Ishikawa (cell line): ENCODE results near the gene TERT.

Experiments used
- CEBPB ChIP-seq: IDR thresholded peaks from 2 replicates; pipeline ENCODE4 v1.6.1; 2012
- CREB1 ChIP-seq: IDR thresholded peaks from 2 replicates; pipeline ENCODE4 v1.6.1; 2012; ENCODE audit warnings: low read depth
- EGR1 ChIP-seq: IDR thresholded peaks from 2 replicates; pipeline ENCODE4 v1.6.1; 2012
- EP300 ChIP-seq: IDR thresholded peaks from 2 replicates; pipeline ENCODE4 v1.6.1; 2012; ENCODE audit warnings: borderline replicate concordance
- FOXM1 ChIP-seq: IDR thresholded peaks from 2 replicates; pipeline ENCODE4 v1.6.1; 2012; ENCODE audit warnings: low read depth, borderline replicate concordance
- MAX ChIP-seq: IDR thresholded peaks from 2 replicates; pipeline ENCODE4 v1.6.1; 2012
- NFIC ChIP-seq: IDR thresholded peaks from 2 replicates; pipeline ENCODE4 v1.6.1; 2012
- RAD21 ChIP-seq: IDR thresholded peaks from 2 replicates; pipeline ENCODE4 v1.6.1; 2012; ENCODE audit warnings: low read depth
- REST ChIP-seq: IDR thresholded peaks from 2 replicates; pipeline ENCODE4 v1.6.1; 2012; ENCODE audit warnings: low read depth, mild to moderate bottlenecking
- TAF1 ChIP-seq: IDR thresholded peaks from 2 replicates; pipeline ENCODE4 v1.6.1; 2012; ENCODE audit warnings: low read depth, mild to moderate bottlenecking
- TCF12 ChIP-seq: IDR thresholded peaks from 2 replicates; pipeline ENCODE4 v1.6.1; 2012; ENCODE audit warnings: low read depth
- TEAD4 ChIP-seq: IDR thresholded peaks from 2 replicates; pipeline ENCODE4 v1.6.1; 2012
- YY1 ChIP-seq: IDR thresholded peaks from 2 replicates; pipeline ENCODE4 v1.6.1; 2012; ENCODE audit warnings: low read depth

- TF ChIP-seq EGR1 (no peak), REST (no peak), TEAD4 (no peak), NFIC (no peak), TAF1 (no peak), RAD21 (no peak), YY1 (no peak), MAX (no peak), EP300 (no peak), CEBPB (no peak), CREB1 (no peak), TCF12 (no peak), FOXM1 (no peak)
Observed at GRCh38 chr5:1300581-1301083, 5.8 kb upstream of the TERT start.
